ENCODE measurements around the gene PLXDC1. TPM values are rescaled to one million over a fixed set of nuclear protein-coding genes. Genes with fewer than 3 reads are reported as not detected.

The PLXDC1 gene
- total RNA-seq, 1 experiment from 2014 or later: 2.0 TPM

GRCh38 chr17:39018267-39019134 lies 132.9 kb downstream of the PLXDC1 start:
- H2BK5ac ChIP-seq (ENCODE audit: insufficient read length, low read length): no peak overlapping the region
- Mint-ChIP-seq H3K4me1 (peaks cover 15 to 21% of the 10 kb centered on the region in 2 experiments), H3K36me3 (ENCODE audit: insufficient read depth in 1 of 3, low read depth in 3 of 3) (no peaks in the 10 kb centered on the region), H3K4me3 (no peak overlapping the region), H3K27me3 (ENCODE audit: low read depth) (no peaks in the 10 kb centered on the region), H3K27ac (no peak overlapping the region), H3K9me3 (no peaks in the 10 kb centered on the region)
- no peaks in the 10 kb centered on the region for H3K79me1 ChIP-seq (ENCODE audit: insufficient read depth, low read depth, low read length, poor library complexity, severe bottlenecking)
- H3K27me3 ChIP-seq (ENCODE audit: insufficient read depth, low read length): no peaks in the 10 kb centered on the region
- no peak overlapping the region for H4K91ac ChIP-seq (ENCODE audit: insufficient read length, low read depth, low read length)
- no peaks in the 10 kb centered on the region for H3K9me3 ChIP-seq (ENCODE audit: control insufficient read depth, low read depth, low read length)
- no peak overlapping the region for H2BK20ac ChIP-seq (ENCODE audit: low read depth, low read length, poor library complexity, severe bottlenecking)
- H3K79me2 ChIP-seq (ENCODE audit: insufficient read depth, low read length): no peaks in the 10 kb centered on the region
- TF ChIP-seq CTCF (conservative IDR thresholded peaks at IDR 0.05): no peak
- H2BK15ac ChIP-seq (ENCODE audit: low read depth, low read length): no peak overlapping the region
- H3K23me2 ChIP-seq (ENCODE audit: insufficient read length, low read depth, low read length, poor library complexity, severe bottlenecking): no peaks in the 10 kb centered on the region
- no peak overlapping the region for H3K56ac ChIP-seq (ENCODE audit: insufficient read length, low read depth, low read length)
- no peak overlapping the region for H2BK120ac ChIP-seq (ENCODE audit: low read depth, low read length, poor library complexity, severe bottlenecking)
- no peak overlapping the region for H3K18ac ChIP-seq (ENCODE audit: insufficient read length, low read depth, low read length)
- H3K9ac ChIP-seq (ENCODE audit: extremely low read depth, insufficient read length, low read length): no peak overlapping the region
- no peak overlapping the region for H4K5ac ChIP-seq (ENCODE audit: insufficient read length, low read depth, low read length)
- H2BK12ac ChIP-seq (ENCODE audit: insufficient read length, low read depth, low read length): no peak overlapping the region
- no peaks in the 10 kb centered on the region for H4K20me1 ChIP-seq (ENCODE audit: control insufficient read depth, insufficient read depth, insufficient read length)
- no peak overlapping the region for H2AK5ac ChIP-seq (ENCODE audit: insufficient read length, low read length)
- no peak for DNase-seq
- H3K23ac ChIP-seq (ENCODE audit: insufficient read length, low read depth, low read length): no peak overlapping the region
- H3K4ac ChIP-seq (ENCODE audit: low read depth, low read length): no peak overlapping the region
- no peaks in the 10 kb centered on the region for H3K4me1 ChIP-seq (ENCODE audit: insufficient read depth, low read length)
- no peak overlapping the region for H4K8ac ChIP-seq (replicated peaks; ENCODE audit: insufficient read length, low read depth, low read length)
- H3K27ac ChIP-seq (ENCODE audit: insufficient read length, low read depth, low read length): no peak overlapping the region
- WGBS (ENCODE audit: extremely low coverage, insufficient read length, low lambda C conversion rate): no CpG with 5 or more reads among the region's 11 CpGs
- H3T11ph ChIP-seq (ENCODE audit: low read length): no peak overlapping the region
- no peak overlapping the region for H3K14ac ChIP-seq (ENCODE audit: insufficient read depth, low read length)
- H2AFZ ChIP-seq (ENCODE audit: low read length): peak overlapping the region; percentile 34
- H3K4me2 ChIP-seq (ENCODE audit: insufficient read depth, insufficient read length, low read length): no peak overlapping the region
